Panc1 (cell line): ENCODE measurements around the gene KCNQ1.

Experiments used
- POLR2AphosphoS5 ChIP-seq: IDR thresholded peaks from 2 replicates; pipeline ENCODE4 v1.6.1; 2012; ENCODE audit warnings: mild to moderate bottlenecking, low read depth, low read length, moderate library complexity
- SIN3A ChIP-seq: IDR thresholded peaks from 2 replicates; pipeline ENCODE4 v1.6.1; 2012; ENCODE audit warnings: low read depth, mild to moderate bottlenecking, low read length, moderate library complexity, borderline replicate concordance; ENCODE audit not compliant: insufficient read depth
- TCF7L2 ChIP-seq: IDR thresholded peaks from 2 replicates; pipeline ENCODE4 v1.6.1; 2011; ENCODE audit warnings: mild to moderate bottlenecking, low read depth, low read length, inconsistent platforms
- TF ChIP-seq, protein P1 (sequence below): fragments of 450-650 bp; IDR thresholded peaks from 2 replicates; pipeline ENCODE4 v1.5.1; 2017; ENCODE audit warnings: mild to moderate bottlenecking
- TF ChIP-seq, protein P2 (sequence below), 2 experiments: IDR thresholded peaks; 2 replicates each; pipeline ENCODE4 v1.6.1; 2011 to 2012; ENCODE audit warnings: low read depth in 2 of 2, control low read depth in 1 of 2, low read length in 1 of 2, mild to moderate bottlenecking in 1 of 2, moderate library complexity in 1 of 2; ENCODE audit not compliant: insufficient read depth in 1 of 2

DNA sequence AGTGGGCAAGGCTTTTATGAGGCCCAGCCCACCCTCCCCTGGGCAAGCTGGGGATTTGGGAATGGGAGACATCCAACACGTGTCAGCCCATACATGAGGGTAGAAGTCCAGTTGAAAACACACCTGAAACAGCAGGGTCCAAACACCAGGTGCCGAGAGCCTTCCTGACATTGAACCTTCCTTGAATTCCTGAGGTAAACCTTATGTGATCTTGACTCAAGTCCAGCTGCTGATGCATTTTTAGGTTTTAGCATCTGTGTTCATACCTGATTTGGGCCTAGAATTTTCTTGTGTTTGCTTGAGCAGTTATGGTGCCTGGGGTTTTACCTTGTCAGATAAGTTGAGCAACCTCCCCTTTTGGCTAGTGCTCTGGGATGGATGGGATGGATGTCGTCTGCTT lies 374.5 kb downstream of the KCNQ1 start:
- TF ChIP-seq, protein P1, sequence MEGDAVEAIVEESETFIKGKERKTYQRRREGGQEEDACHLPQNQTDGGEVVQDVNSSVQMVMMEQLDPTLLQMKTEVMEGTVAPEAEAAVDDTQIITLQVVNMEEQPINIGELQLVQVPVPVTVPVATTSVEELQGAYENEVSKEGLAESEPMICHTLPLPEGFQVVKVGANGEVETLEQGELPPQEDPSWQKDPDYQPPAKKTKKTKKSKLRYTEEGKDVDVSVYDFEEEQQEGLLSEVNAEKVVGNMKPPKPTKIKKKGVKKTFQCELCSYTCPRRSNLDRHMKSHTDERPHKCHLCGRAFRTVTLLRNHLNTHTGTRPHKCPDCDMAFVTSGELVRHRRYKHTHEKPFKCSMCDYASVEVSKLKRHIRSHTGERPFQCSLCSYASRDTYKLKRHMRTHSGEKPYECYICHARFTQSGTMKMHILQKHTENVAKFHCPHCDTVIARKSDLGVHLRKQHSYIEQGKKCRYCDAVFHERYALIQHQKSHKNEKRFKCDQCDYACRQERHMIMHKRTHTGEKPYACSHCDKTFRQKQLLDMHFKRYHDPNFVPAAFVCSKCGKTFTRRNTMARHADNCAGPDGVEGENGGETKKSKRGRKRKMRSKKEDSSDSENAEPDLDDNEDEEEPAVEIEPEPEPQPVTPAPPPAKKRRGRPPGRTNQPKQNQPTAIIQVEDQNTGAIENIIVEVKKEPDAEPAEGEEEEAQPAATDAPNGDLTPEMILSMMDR = no peak
- TF ChIP-seq SIN3A = no peak
- no peak for TF ChIP-seq POLR2AphosphoS5
- TF ChIP-seq TCF7L2 = no peak
- TF ChIP-seq, protein P2, sequence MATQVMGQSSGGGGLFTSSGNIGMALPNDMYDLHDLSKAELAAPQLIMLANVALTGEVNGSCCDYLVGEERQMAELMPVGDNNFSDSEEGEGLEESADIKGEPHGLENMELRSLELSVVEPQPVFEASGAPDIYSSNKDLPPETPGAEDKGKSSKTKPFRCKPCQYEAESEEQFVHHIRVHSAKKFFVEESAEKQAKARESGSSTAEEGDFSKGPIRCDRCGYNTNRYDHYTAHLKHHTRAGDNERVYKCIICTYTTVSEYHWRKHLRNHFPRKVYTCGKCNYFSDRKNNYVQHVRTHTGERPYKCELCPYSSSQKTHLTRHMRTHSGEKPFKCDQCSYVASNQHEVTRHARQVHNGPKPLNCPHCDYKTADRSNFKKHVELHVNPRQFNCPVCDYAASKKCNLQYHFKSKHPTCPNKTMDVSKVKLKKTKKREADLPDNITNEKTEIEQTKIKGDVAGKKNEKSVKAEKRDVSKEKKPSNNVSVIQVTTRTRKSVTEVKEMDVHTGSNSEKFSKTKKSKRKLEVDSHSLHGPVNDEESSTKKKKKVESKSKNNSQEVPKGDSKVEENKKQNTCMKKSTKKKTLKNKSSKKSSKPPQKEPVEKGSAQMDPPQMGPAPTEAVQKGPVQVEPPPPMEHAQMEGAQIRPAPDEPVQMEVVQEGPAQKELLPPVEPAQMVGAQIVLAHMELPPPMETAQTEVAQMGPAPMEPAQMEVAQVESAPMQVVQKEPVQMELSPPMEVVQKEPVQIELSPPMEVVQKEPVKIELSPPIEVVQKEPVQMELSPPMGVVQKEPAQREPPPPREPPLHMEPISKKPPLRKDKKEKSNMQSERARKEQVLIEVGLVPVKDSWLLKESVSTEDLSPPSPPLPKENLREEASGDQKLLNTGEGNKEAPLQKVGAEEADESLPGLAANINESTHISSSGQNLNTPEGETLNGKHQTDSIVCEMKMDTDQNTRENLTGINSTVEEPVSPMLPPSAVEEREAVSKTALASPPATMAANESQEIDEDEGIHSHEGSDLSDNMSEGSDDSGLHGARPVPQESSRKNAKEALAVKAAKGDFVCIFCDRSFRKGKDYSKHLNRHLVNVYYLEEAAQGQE (IDR thresholded peaks at IDR 0.05; ENCODE audit: insufficient read depth in 1 of 2, low read depth in 2 of 2, low read length in 1 of 2) = no peak
